ENCODE data around the gene SYCE3. TPM values are rescaled to one million over a fixed set of nuclear protein-coding genes. Genes with fewer than 3 reads are reported as not detected.

Gene SYCE3
- total and polyA plus RNA-seq, 9 donors, result not detected

GRCh38 chr22:50518606-50519005 lies 44.1 kb downstream of the SYCE3 start:
- no peaks in the 10 kb centered on the region for H3K27me3 ChIP-seq
- no peaks in the 10 kb centered on the region for H3K9me3 ChIP-seq
- 88 to 96% (median 94%) methylated on average over 7 of the region's 7 CpGs for WGBS, 3 donors
- H3K27ac ChIP-seq, result no peak overlapping the region
- intact Hi-C loops (cut with DNase I), result no loop called here
- H3K4me1 ChIP-seq (ENCODE audit: insufficient read depth), result no peaks in the 10 kb centered on the region
- H3K4me3 ChIP-seq, result no peak overlapping the region
- no peak for DNase-seq
- TF ChIP-seq CTCF (IDR thresholded peaks at IDR 0.05), result no peak
- H3K36me3 ChIP-seq, result no peaks in the 10 kb centered on the region

- intact Hi-C loops (cut with DNase I), result no loop called here
- 80 to 81% (median 81%) methylated on average over 20 of the region's 20 CpGs for WGBS, 3 donors
- DNase-seq, result no peak
- Histone ChIP-seq H3K36me3 (no peaks in the 10 kb centered on the region), H3K4me3 (no peak overlapping the region), H3K4me1 (ENCODE audit: insufficient read depth) (no peaks in the 10 kb centered on the region), H3K27ac (no peak overlapping the region), H3K27me3 (no peaks in the 10 kb centered on the region), H3K9me3 (no peaks in the 10 kb centered on the region)
- TF ChIP-seq POLR2A (IDR thresholded peaks at IDR 0.05) (no peak), CTCF (IDR thresholded peaks at IDR 0.05) (no peak), EP300 (IDR thresholded peaks at IDR 0.05) (no peak)
Observed at GRCh38 chr22:50517495-50518260, 45.0 kb downstream of the SYCE3 start.

- TF ChIP-seq POLR2A (IDR thresholded peaks at IDR 0.05) (no peak), EP300 (IDR thresholded peaks at IDR 0.05) (no peak), CTCF (IDR thresholded peaks at IDR 0.05) (no peak)
- no peaks in the 10 kb centered on the region for H3K4me1 ChIP-seq (ENCODE audit: insufficient read depth)
- no peaks in the 10 kb centered on the region for H3K9me3 ChIP-seq
- no peak overlapping the region for H3K27ac ChIP-seq
- no peak for DNase-seq
- WGBS, 3 donors, result 76 to 82% (median 77%) methylated on average over 16 of the region's 16 CpGs
- no peaks in the 10 kb centered on the region for H3K36me3 ChIP-seq
- intact Hi-C loops (cut with DNase I), result no loop called here
- H3K27me3 ChIP-seq, result no peaks in the 10 kb centered on the region
- H3K4me3 ChIP-seq, result no peak overlapping the region
Observed at GRCh38 chr22:50516891-50517290, 45.8 kb downstream of the SYCE3 start.

GRCh38 chr22:50516068-50516467 lies 46.7 kb downstream of the SYCE3 start:
- Histone ChIP-seq H3K27me3 (no peaks in the 10 kb centered on the region), H3K9me3 (no peaks in the 10 kb centered on the region), H3K4me1 (ENCODE audit: insufficient read depth) (no peaks in the 10 kb centered on the region), H3K27ac (no peak overlapping the region), H3K4me3 (no peak overlapping the region), H3K36me3 (no peaks in the 10 kb centered on the region)
- intact Hi-C loops (cut with DNase I), result no loop called here
- TF ChIP-seq CTCF (IDR thresholded peaks at IDR 0.05) (no peak), POLR2A (IDR thresholded peaks at IDR 0.05) (no peak), EP300 (IDR thresholded peaks at IDR 0.05) (no peak)
- 83 to 89% (median 86%) methylated on average over 8 of the region's 8 CpGs for WGBS, 3 donors
- no peak for DNase-seq
